Activated T-cell treated with anti-CD3 and anti-CD28 coated beads, Interleukin-2, amount 50 U/mL, for 72 hours (primary cell): Measurements from ENCODE around the gene PCYT2. TPM values are rescaled to one million over a fixed set of nuclear protein-coding genes. Genes with fewer than 3 reads are reported as not detected.
A peak's percentile ranks its signal among the peaks of the same experiment; 100 is the strongest.

Source experiments
- ATAC-seq, 2 donors: fragments of 150-1000 bp; cut with Tn5 transposase; replicated peaks in 1 of 2; 2 replicates each; pipeline ENCODE4 v1.10.0; 2021; ENCODE audit warnings: moderate library complexity in 2 of 2, mild to moderate bottlenecking in 1 of 2
- DNase-seq, 2 donors: peaks; one replicate each; pipeline ENCODE4 v3.0.0; 2021 to 2022; ENCODE audit warnings: mixed read lengths in 1 of 2
- H3K27ac Mint-ChIP-seq: one replicate; pipeline ENCODE4 v1.8.0; 2022; ENCODE audit warnings: mild to moderate bottlenecking, moderate library complexity, mixed read lengths
- H3K27me3 Mint-ChIP-seq: one replicate; pipeline ENCODE4 v1.8.0; 2022; ENCODE audit warnings: low read depth, mixed read lengths
- H3K36me3 Mint-ChIP-seq, 2 donors: one replicate each; pipeline ENCODE4 v1.8.0; 2022; ENCODE audit warnings: mixed read lengths in 2 of 2, mild to moderate bottlenecking in 1 of 2; ENCODE audit not compliant: insufficient read depth in 2 of 2
- H3K4me1 Mint-ChIP-seq: one replicate; pipeline ENCODE4 v1.8.0; 2022; ENCODE audit warnings: low read depth, mixed read lengths
- H3K4me3 Mint-ChIP-seq, 2 donors: one replicate each; pipeline ENCODE4 v1.8.0; 2022; ENCODE audit warnings: mild to moderate bottlenecking in 2 of 2, mixed read lengths in 2 of 2, moderate library complexity in 2 of 2
- H3K9me3 Mint-ChIP-seq, 2 donors: one replicate each; pipeline ENCODE4 v1.8.0; 2022; ENCODE audit warnings: mixed read lengths in 2 of 2
- total RNA-seq, 2 donors: library from RNA; stranded (reverse); gene quantifications; one replicate each; pipeline ENCODE4 v1.2.3, GENCODE V29; 2022

The PCYT2 gene
- total RNA-seq, 2 donors from 2014 or later, result 13.9 to 14.2 TPM

DNA sequence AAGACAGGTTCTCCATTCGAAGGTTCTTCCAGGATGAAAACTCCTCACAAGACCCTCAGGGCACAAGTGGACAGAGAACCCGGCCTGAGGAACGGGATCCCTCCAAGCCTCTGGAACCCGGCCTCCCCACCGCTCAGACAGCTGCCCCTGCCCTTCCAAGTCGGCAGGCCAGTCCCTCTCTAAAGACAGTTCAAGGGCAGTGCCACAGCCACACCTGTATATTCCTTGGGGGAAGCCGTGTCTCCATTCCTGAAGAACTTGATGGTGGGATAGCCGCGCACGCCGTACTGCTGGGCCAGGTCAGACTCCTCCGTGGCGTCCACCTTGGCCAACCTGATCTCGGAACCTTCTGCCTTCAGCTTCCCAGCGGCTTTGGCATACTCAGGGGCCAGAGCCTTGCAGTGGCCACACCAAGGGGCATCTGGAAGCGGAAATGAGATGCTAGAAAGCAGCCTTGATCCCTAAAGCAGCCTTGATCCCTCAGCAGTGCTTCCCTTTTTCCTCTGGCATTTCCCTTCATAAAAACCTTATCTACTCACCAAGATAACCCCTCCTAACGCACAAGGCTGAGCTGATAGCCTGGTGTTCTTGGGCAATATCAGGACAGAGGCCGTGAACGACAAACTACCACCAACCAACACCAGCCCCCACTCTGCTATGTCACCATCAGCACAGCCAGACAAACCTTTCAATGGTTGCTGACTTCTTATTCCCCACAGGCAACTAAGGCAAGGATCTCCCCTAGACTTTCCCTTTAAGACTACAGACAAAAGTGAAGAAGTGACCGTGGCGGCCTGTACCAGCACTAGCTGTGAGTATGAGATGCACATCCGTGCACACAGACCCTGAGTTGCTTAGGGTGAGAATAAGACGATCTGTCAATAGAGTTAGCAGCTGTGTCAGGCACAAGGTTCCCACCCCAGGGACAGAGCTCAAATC is 52.0 kb downstream of the PCYT2 start:
- ATAC-seq (no peak), DNase-seq (no peak)
- Mint-ChIP-seq H3K36me3 (peaks cover 14 to 28% of the 10 kb centered on the region in 2 donors), H3K27me3 (no peaks in the 10 kb centered on the region), H3K4me1 (peaks cover 51% of the 10 kb centered on the region), H3K4me3 (peak overlapping the region; percentile 90), H3K9me3 (no peaks in the 10 kb centered on the region), H3K27ac (peak overlapping the region; percentile 68)

DNA sequence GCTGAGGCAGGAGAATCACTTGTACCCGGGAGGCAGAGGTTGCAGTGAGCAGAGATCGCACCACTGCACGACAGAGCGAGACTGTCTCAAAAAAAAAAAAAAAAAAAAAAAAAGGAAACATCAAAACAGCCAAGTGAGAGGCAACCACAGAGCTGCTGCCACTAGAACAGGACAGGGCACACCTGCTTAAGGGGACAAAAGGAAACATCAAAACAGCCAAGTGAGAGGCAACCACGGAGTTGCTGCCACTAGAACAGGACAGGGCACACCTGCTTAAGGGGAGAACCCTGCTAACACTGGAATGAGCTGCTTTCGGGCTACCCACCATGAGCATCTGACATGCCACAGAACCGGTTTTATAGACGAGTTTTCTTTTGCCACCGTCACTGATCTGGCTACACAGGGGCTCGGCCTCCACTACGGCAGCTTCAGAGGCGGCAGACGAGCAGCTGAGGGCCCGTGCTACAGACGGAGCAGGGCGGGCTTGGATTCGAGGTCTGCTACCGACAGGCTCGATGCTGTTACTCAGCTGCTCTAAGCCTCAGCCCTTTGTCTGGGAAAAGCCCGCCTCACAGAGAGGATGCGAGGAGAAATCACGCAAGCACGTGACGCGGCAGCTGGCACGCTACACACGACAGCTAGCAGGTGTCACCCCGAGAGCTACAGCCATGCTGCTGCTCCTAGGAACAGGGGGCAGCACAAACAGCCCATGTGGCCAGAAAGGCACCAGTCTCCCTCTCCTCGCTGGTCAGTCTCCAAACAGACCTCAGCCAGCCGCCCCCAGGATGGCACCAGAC is 52.8 kb downstream of the PCYT2 start:
- DNase-seq (no peak), ATAC-seq (no peak)
- Mint-ChIP-seq H3K4me3 (peak overlapping the region; percentile 90), H3K4me1 (peaks cover 42% of the 10 kb centered on the region), H3K36me3 (peaks cover 15 to 28% of the 10 kb centered on the region in 2 donors), H3K27ac (peak overlapping the region; percentile 65), H3K9me3 (no peaks in the 10 kb centered on the region), H3K27me3 (no peaks in the 10 kb centered on the region)

DNA sequence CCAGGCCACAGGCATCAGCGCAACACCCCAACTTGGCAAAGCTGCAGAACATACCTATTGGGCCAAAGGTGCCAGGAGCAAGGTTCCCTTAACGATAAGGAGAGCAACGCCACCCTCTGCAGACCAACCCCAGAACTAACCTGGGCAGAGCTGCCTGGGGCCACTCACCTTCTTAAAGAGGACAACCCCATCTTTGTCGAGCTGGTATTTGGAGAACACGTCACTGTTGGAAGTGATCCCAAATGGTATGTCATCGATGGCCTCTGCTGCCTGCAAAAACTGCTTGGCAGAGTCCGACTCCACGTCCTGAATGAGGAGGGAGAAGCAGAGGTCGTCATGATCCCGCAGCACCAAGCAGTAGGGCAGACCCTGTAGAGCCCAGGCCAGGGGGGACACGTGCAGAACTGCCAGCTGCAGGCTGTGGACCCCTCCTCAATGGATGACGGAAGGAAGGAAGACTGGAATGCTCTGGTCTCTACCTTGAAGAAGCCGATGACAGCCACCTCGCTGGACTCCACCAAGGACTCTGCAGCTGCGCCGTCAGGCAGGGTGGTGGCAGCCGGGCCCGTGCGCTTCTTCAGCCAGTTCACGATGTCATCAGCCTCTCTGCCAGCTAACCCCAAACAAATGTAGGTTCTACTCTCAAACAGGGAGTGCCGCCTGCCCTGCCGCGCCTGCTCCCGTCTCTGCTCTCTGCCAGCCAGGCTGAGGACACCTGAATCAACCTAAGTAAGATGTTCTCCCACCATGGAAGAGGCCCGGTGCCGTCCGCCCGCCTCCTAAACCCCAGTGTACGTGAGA is 56.0 kb downstream of the PCYT2 start:
- H3K4me3 Mint-ChIP-seq, result no peak overlapping the region
- no peaks in the 10 kb centered on the region for H3K27me3 Mint-ChIP-seq
- DNase-seq (no peak), ATAC-seq (peak in 1 of 2 donors; percentile 29)
- H3K36me3 Mint-ChIP-seq, result peaks cover 8 to 28% of the 10 kb centered on the region in 2 donors
- H3K9me3 Mint-ChIP-seq, result no peaks in the 10 kb centered on the region
- H3K27ac Mint-ChIP-seq, result no peak overlapping the region
- peaks cover 27% of the 10 kb centered on the region for H3K4me1 Mint-ChIP-seq

DNA sequence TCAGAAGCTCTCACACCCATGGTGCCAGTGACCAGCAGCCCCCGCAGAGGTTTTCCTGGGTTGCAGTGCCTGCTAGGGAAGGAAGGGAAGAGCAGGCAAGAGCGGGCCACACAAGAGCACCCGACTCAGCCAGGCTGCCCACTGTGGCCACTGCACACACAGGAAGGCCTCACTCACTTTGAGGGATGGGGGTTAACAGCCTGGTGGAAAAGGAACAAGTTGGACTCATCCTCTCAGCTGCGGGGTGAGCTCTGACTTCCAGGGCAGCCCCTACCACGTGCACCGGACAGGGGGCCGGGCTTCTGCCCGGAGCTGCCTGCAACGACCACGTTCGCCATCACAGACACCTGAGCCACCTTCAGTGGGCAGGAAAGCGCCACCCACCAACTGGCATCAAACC is 59.0 kb downstream of the PCYT2 start:
- H3K4me1 Mint-ChIP-seq, result peaks cover 2% of the 10 kb centered on the region
- H3K27me3 Mint-ChIP-seq, result no peaks in the 10 kb centered on the region
- peaks cover 3 to 18% of the 10 kb centered on the region in 2 donors for H3K36me3 Mint-ChIP-seq
- H3K27ac Mint-ChIP-seq, result no peak overlapping the region
- H3K9me3 Mint-ChIP-seq, result no peaks in the 10 kb centered on the region
- no peak for ATAC-seq
- no peak for DNase-seq
- no peak overlapping the region for H3K4me3 Mint-ChIP-seq

DNA sequence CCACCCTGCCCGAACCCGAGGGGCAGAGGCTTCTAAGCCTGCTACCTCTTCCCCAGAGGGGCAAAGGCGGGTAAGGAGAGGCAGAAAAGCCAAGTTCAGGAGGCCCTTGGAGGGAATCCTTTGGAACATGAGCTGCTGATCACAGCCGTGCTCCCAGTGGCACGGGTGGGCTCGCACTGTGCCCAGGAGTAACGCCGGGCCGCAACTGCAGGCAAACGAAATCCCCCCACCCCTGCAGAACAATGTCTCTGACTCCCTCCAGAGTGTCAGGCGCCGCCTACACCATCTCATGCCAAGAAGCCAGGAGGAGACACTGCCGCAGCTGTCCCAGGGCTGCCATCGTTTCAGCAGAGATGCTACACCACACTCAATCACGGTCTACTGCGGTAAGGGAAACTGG is 59.8 kb downstream of the PCYT2 start:
- Mint-ChIP-seq H3K4me1 (no peaks in the 10 kb centered on the region), H3K36me3 (peaks cover 3 to 19% of the 10 kb centered on the region in 2 donors), H3K27ac (no peak overlapping the region), H3K9me3 (no peaks in the 10 kb centered on the region), H3K27me3 (no peaks in the 10 kb centered on the region), H3K4me3 (no peak overlapping the region)
- DNase-seq, result no peak
- no peak for ATAC-seq

Other genes starting within 250 kb of the PCYT2 start
- 10 to 100 TPM; 49.1 to 58.8 TPM for gene OXLD1, start 244.8 kb downstream of the PCYT2 start, total RNA-seq
- 10 to 100 TPM; 26.1 to 46.5 TPM for gene CCDC137, start 244.7 kb downstream of the PCYT2 start, total RNA-seq
- 10 to 100 TPM; 33.0 to 45.3 TPM for gene ARL16, start 227.6 kb downstream of the PCYT2 start, total RNA-seq
- 10 to 100 TPM; 95.5 to 96.0 TPM for gene HGS, start 227.4 kb downstream of the PCYT2 start, total RNA-seq
- 10 to 100 TPM; 49.1 to 64.7 TPM for gene MRPL12, start 208.0 kb downstream of the PCYT2 start, total RNA-seq
- gene SLC25A10, start 199.1 kb downstream of the PCYT2 start, total RNA-seq, result 10 to 100 TPM in 1 of 2 donors, 1 to 10 TPM in 1; 9.2 to 11.3 TPM
- gene GCGR, start 107.2 kb downstream of the PCYT2 start, total RNA-seq, result under 1 TPM in 1 of 2 donors, not detected in 1; 0.17 TPM
- gene MCRIP1, start 78.1 kb downstream of the PCYT2 start, total RNA-seq, result 10 to 100 TPM; 61.9 to 77.2 TPM
- not detected for gene PPP1R27, start 76.3 kb downstream of the PCYT2 start, total RNA-seq
- 100 to 1,000 TPM; 430 to 436 TPM for gene P4HB, start 50.9 kb downstream of the PCYT2 start, total RNA-seq
- gene ARHGDIA, start 40.1 kb downstream of the PCYT2 start, total RNA-seq, result 100 to 1,000 TPM; 369 to 410 TPM
- 100 to 1,000 TPM in 1 of 2 donors, 10 to 100 TPM in 1; 95.9 to 122 TPM for gene ALYREF, start 19.8 kb downstream of the PCYT2 start, total RNA-seq
- 100 to 1,000 TPM in 1 of 2 donors, 10 to 100 TPM in 1; 78.5 to 106 TPM for gene ANAPC11, start 19.7 kb downstream of the PCYT2 start, total RNA-seq
- under 1 TPM in 1 of 2 donors, not detected in 1; 0.19 TPM for gene NPB, start 9.2 kb downstream of the PCYT2 start, total RNA-seq
- 10 to 100 TPM; 42.2 to 44.2 TPM for gene SIRT7, start 6.8 kb upstream of the PCYT2 start, total RNA-seq
- 10 to 100 TPM; 41.5 to 44.7 TPM for gene MAFG, start 16.3 kb upstream of the PCYT2 start, total RNA-seq
- gene PYCR1, start 25.9 kb upstream of the PCYT2 start, total RNA-seq, result 100 to 1,000 TPM; 141 to 178 TPM
- gene MYADML2, start 35.8 kb upstream of the PCYT2 start, total RNA-seq, result not detected
- gene NOTUM, start 49.8 kb upstream of the PCYT2 start, total RNA-seq, result 1 to 10 TPM in 1 of 2 donors, under 1 TPM in 1; 0.76 to 1.4 TPM
- gene ASPSCR1, start 66.2 kb upstream of the PCYT2 start, total RNA-seq, result 10 to 100 TPM; 32.0 to 34.2 TPM
- gene CENPX, start 111.5 kb upstream of the PCYT2 start, total RNA-seq, result 10 to 100 TPM; 32.2 to 44.0 TPM
- gene LRRC45, start 111.9 kb upstream of the PCYT2 start, total RNA-seq, result 10 to 100 TPM; 11.8 to 15.4 TPM
- 10 to 100 TPM in 1 of 2 donors, 1 to 10 TPM in 1; 8.5 to 13.1 TPM for gene RAC3, start 120.3 kb upstream of the PCYT2 start, total RNA-seq
- gene DCXR, start 126.3 kb upstream of the PCYT2 start, total RNA-seq, result 100 to 1,000 TPM; 114 to 125 TPM
- 10 to 100 TPM; 31.0 to 42.2 TPM for gene RFNG, start 140.4 kb upstream of the PCYT2 start, total RNA-seq
- gene GPS1, start 140.5 kb upstream of the PCYT2 start, total RNA-seq, result 10 to 100 TPM; 55.1 to 73.5 TPM
- 100 to 1,000 TPM; 109 to 121 TPM for gene DUS1L, start 154.4 kb upstream of the PCYT2 start, total RNA-seq
- gene FASN, start 186.8 kb upstream of the PCYT2 start, total RNA-seq, result 10 to 100 TPM; 90.5 to 91.2 TPM